ENCODE measurements around the gene AMBN.

DNA sequence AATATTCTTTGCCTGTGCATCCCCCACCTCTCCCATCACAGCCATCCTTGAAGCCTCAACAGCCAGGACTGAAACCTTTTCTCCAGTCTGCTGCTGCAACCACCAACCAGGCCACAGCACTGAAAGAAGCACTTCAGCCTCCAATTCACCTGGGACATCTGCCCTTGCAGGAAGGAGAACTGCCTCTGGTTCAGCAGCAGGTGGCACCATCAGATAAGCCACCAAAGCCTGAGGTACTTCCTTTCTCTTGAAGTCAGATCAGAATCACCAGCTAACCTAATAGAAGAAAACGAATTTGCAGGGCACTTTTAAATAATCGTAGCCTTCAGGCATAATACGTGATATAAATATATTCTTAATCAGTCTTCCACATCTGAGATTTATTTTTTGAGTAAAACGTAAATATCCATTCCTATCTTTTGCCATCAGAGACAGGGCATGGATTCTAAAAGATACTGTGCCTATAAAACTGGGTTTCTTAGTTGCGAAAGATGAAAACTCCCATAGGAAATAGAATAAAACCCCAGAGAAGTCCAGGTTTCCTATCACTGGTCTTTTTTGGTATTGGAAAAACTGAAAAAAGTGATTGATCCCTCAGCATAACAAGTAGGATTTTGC, 9.5 kb downstream of the AMBN start:
- TF ChIP-seq, protein P1, sequence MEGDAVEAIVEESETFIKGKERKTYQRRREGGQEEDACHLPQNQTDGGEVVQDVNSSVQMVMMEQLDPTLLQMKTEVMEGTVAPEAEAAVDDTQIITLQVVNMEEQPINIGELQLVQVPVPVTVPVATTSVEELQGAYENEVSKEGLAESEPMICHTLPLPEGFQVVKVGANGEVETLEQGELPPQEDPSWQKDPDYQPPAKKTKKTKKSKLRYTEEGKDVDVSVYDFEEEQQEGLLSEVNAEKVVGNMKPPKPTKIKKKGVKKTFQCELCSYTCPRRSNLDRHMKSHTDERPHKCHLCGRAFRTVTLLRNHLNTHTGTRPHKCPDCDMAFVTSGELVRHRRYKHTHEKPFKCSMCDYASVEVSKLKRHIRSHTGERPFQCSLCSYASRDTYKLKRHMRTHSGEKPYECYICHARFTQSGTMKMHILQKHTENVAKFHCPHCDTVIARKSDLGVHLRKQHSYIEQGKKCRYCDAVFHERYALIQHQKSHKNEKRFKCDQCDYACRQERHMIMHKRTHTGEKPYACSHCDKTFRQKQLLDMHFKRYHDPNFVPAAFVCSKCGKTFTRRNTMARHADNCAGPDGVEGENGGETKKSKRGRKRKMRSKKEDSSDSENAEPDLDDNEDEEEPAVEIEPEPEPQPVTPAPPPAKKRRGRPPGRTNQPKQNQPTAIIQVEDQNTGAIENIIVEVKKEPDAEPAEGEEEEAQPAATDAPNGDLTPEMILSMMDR (IDR thresholded peaks at IDR 0.05), result peak; percentile 50 to 65 (median 64)
- no peak for TF ChIP-seq POLR2AphosphoS5 (IDR thresholded peaks at IDR 0.05)
- no peak for TF ChIP-seq POLR2A (IDR thresholded peaks at IDR 0.05)
- no peak for TF ChIP-seq EP300 (IDR thresholded peaks at IDR 0.05; ENCODE audit: low read depth)

All from transverse colon (tissue), 4 donors.